Left lung (tissue), 10 donors: Measurements from ENCODE around the gene EMC1. TPM values are rescaled to one million over a fixed set of nuclear protein-coding genes. Genes with fewer than 3 reads are reported as not detected.

ENCODE experiments used
- ATAC-seq: fragments of 200-7000 bp; cut with Tn5 transposase; one replicate; pipeline ENCODE4 v1.9.1; 2020; ENCODE audit warnings: moderate library complexity
- DNase-seq, 4 donors: peaks; one replicate each; pipeline ENCODE4 v3.0.0-alpha.2; 2013 to 2020
- H3K27ac ChIP-seq, 2 donors: fragments of 200-600 bp; sonication (generic) in 1 of 2; one replicate each; pipeline versions ENCODE4 v1.5.0 to v1.8.0; 2020 to 2021
- H3K27me3 ChIP-seq, 2 donors: fragments of 200-600 bp; sonication (generic) in 1 of 2; one replicate each; pipeline versions ENCODE4 v1.5.0 to v1.8.0; 2020 to 2021
- H3K36me3 ChIP-seq, 2 donors: fragments of 200-600 bp; sonication (generic) in 1 of 2; one replicate each; pipeline versions ENCODE4 v1.5.0 to v1.8.0; 2020 to 2021
- H3K4me1 ChIP-seq, 2 donors: fragments of 200-600 bp; one replicate each; pipeline ENCODE4 v1.8.0; 2021
- H3K4me3 ChIP-seq, 2 donors: fragments of 200-600 bp; sonication (generic) in 1 of 2; one replicate each; pipeline versions ENCODE4 v1.5.0 to v1.8.0; 2020 to 2021; ENCODE audit warnings: mild to moderate bottlenecking in 1 of 2
- H3K9me3 ChIP-seq, 2 donors: fragments of 200-600 bp; sonication (generic) in 1 of 2; one replicate each; pipeline versions ENCODE4 v1.5.0 to v1.8.0; 2020 to 2021
- CTCF ChIP-seq, 2 donors: fragments of 200-600 bp; sonication (generic) in 1 of 2; IDR thresholded peaks; one replicate each; pipeline versions ENCODE4 v1.5.0 to v1.8.0; 2021; ENCODE audit warnings: antibody characterized with exemption in 2 of 2
- intact Hi-C, 2 donors: fragments of 100-400 bp; cut with DNase I; formaldehyde crosslinking; loops; one replicate each; pipeline versions ENCODE4 v1.11.2 to v1.14.2; 2022
- polyA plus RNA-seq, 6 donors: library from polyadenylated mRNA; unstranded; fragments of 120-200 nt; gene quantifications; one replicate each; pipeline ENCODE4 v1.2.1, GENCODE V29; 2013; ENCODE audit not compliant: insufficient read length in 6 of 6
- total RNA-seq, 2 donors: library from RNA; stranded (reverse); fragmentation: NEBNext Ultra II Directional; extraction: Animal tissue kit (Norgen Biotek cat#: 25700); gene quantifications; one replicate each; pipeline ENCODE4 v1.2.1, GENCODE V29; 2021
- donor health status: DM: no; HTN: yes; CAD: no.
- donor health status: DM: no; HTN: no; CAD: no.

EMC1 gene
- total and polyA plus RNA-seq, 8 donors, result 43.7 to 55.5 (median 52.4) TPM

- ATAC-seq, result no peak
- intact Hi-C loops, result no loop called here
- TF ChIP-seq CTCF (IDR thresholded peaks at IDR 0.05), result no peak
- H3K4me3 ChIP-seq, result no peak overlapping the region
- no peaks in the 10 kb centered on the region for H3K9me3 ChIP-seq
- peaks cover 0 to 68% of the 10 kb centered on the region in 2 donors for H3K4me1 ChIP-seq
- peaks cover 0 to 24% of the 10 kb centered on the region in 2 donors for H3K36me3 ChIP-seq
- no peak for DNase-seq
- peak overlapping the region in 1 of 2 donors; percentile 42 for H3K27ac ChIP-seq
- H3K27me3 ChIP-seq, result no peaks in the 10 kb centered on the region
Measured at GRCh38 chr1:19204446-19205266, 46.7 kb downstream of the EMC1 start.

DNA sequence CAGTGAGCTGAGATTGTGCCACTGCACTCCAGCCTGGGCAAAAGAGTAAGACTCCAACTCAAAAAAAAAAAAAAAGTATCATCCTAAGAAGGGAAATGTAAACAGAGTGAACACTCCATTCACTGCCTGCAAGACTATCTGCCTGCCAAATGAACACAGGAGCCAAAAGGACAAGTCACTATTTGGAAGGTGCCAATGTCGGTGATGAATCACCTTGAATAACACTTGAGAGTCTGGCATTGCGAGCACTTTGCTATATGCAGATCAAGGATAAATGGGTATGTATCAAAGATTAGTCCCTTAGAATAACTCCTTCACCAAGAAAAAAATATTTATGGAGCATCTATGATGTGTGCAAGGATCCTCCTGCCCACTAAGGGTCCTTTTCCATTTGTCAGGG lies 47.9 kb downstream of the EMC1 start:
- no peak for DNase-seq
- H3K9me3 ChIP-seq, result no peaks in the 10 kb centered on the region
- intact Hi-C loops, result no loop called here
- H3K36me3 ChIP-seq, result peaks cover under 1 to 36% of the 10 kb centered on the region in 2 donors
- peak overlapping the region in 1 of 2 donors; percentile 42 for H3K27ac ChIP-seq
- peak; percentile 90 for ATAC-seq
- H3K4me3 ChIP-seq, result no peak overlapping the region
- H3K4me1 ChIP-seq, result peaks cover 0 to 59% of the 10 kb centered on the region in 2 donors
- H3K27me3 ChIP-seq, result no peaks in the 10 kb centered on the region
- no peak for TF ChIP-seq CTCF (IDR thresholded peaks at IDR 0.05)

- no peak for ATAC-seq
- H3K4me3 ChIP-seq, result no peak overlapping the region
- peaks cover 0 to 48% of the 10 kb centered on the region in 2 donors for H3K4me1 ChIP-seq
- TF ChIP-seq CTCF (IDR thresholded peaks at IDR 0.05), result no peak
- H3K27ac ChIP-seq, result no peak overlapping the region
- no peaks in the 10 kb centered on the region for H3K27me3 ChIP-seq
- no peaks in the 10 kb centered on the region for H3K9me3 ChIP-seq
- no peak for DNase-seq
- peaks cover 5 to 46% of the 10 kb centered on the region in 2 donors for H3K36me3 ChIP-seq
- intact Hi-C loops, result no loop called here
Measured at GRCh38 chr1:19202396-19202795, 48.9 kb downstream of the EMC1 start.

DNA sequence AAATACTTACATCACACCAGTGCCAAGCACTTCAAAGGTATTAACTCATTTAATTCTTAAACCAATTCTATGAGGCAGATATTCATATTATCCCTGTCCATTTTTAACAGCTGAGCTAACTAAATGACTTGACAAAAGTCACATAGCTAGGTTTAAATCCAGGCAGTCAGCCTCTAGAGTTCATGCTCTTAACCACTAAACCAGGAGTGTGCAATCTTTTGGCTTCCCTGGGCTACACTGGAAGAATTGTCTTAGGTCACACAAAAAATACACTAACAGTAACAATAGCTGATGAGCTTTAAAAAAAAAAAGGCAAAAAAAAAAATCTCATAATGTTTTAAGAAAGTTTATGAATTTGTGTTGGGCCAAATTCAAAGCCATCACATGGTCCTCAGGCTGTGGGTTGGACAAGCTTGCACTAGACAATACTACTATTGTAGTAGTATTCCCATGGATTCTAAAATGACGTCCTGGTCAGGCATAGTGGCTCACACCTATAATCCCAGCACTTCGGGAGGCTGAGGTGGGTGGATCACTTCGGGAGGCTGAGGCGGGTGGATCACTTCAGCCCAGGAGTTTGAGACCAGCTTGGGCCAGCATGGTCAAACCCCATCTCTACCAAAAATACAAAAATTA lies 51.2 kb downstream of the EMC1 start:
- Histone ChIP-seq H3K27me3 (no peaks in the 10 kb centered on the region), H3K4me3 (no peak overlapping the region), H3K9me3 (no peaks in the 10 kb centered on the region), H3K27ac (no peak overlapping the region), H3K4me1 (peaks cover 0 to 27% of the 10 kb centered on the region in 2 donors), H3K36me3 (peaks cover 5 to 67% of the 10 kb centered on the region in 2 donors)
- intact Hi-C loops, result no loop called here
- DNase-seq, result no peak
- no peak for ATAC-seq
- no peak for TF ChIP-seq CTCF (IDR thresholded peaks at IDR 0.05)

- no peak overlapping the region for H3K27ac ChIP-seq
- H3K4me3 ChIP-seq, result no peak overlapping the region
- peaks cover 5 to 74% of the 10 kb centered on the region in 2 donors for H3K36me3 ChIP-seq
- no peaks in the 10 kb centered on the region for H3K27me3 ChIP-seq
- H3K4me1 ChIP-seq, result peaks cover 0 to 20% of the 10 kb centered on the region in 2 donors
- ATAC-seq, result no peak
- no peak for TF ChIP-seq CTCF (IDR thresholded peaks at IDR 0.05)
- H3K9me3 ChIP-seq, result no peaks in the 10 kb centered on the region
- DNase-seq, result no peak
- intact Hi-C loops, result no loop called here
Measured at GRCh38 chr1:19199329-19199968, 51.9 kb downstream of the EMC1 start.
